Frontal cortex (tissue), 4 donors: ENCODE results near the gene OR10C1. TPM values are rescaled to one million over a fixed set of nuclear protein-coding genes. Genes with fewer than 3 reads are reported as not detected.

Source experiments
- DNase-seq, 2 donors: peaks; one replicate each; pipeline ENCODE4 v3.0.0; 2012; ENCODE audit warnings: low spot score in 2 of 2
- FAIRE-seq: peaks from 2 replicates; lab custom pipeline; 2012; peaks lifted over from hg19 to GRCh38; lab: Jason Lieb, UNC
- total RNA-seq: library from RNA; depleted of rRNA; stranded (reverse); fragments of >200 nt; gene quantifications from one replicate; pipeline ENCODE4 v1.2.3, GENCODE V29; 2014
- donor health status: control.
- donor health status: control.
- donor health status: control.

The OR10C1 gene
- total RNA-seq, 1 donor from 2014 or later, result not detected

GRCh38 chr6:29474996-29475395 is 35.9 kb downstream of the OR10C1 start:
- FAIRE-seq, result no peak
- no peak for DNase-seq

- DNase-seq (no peak), FAIRE-seq (no peak)
Measured at GRCh38 chr6:29477923-29478450, 38.9 kb downstream of the OR10C1 start.

- FAIRE-seq, result no peak
- no peak for DNase-seq
Measured at GRCh38 chr6:29478740-29479139, 39.6 kb downstream of the OR10C1 start.

GRCh38 chr6:29479560-29479959 is 40.5 kb downstream of the OR10C1 start:
- no peak for DNase-seq
- FAIRE-seq, result no peak

- FAIRE-seq (no peak), DNase-seq (no peak)
Measured at GRCh38 chr6:29483186-29483585, 44.1 kb downstream of the OR10C1 start.

GRCh38 chr6:29483735-29484134 is 44.6 kb downstream of the OR10C1 start:
- no peak for FAIRE-seq
- DNase-seq, result no peak

- FAIRE-seq (no peak), DNase-seq (no peak)
Measured at GRCh38 chr6:29486577-29486976, 47.5 kb downstream of the OR10C1 start.

- FAIRE-seq (no peak), DNase-seq (no peak)
Measured at GRCh38 chr6:29487131-29487530, 48.0 kb downstream of the OR10C1 start.

- no peak for FAIRE-seq
- DNase-seq, result no peak
Measured at GRCh38 chr6:29487660-29488059, 48.6 kb downstream of the OR10C1 start, which contains the start of gene MAS1L. TSS of gene MAS1L (minus strand) at chr6:29487956. CDS start at chr6:29487902, 54 bp downstream.

- DNase-seq, result no peak
- peak; percentile 98 for FAIRE-seq
Measured at GRCh38 chr6:29488874-29489273, 49.8 kb downstream of the OR10C1 start.

GRCh38 chr6:29489286-29489685 is 50.2 kb downstream of the OR10C1 start:
- no peak for FAIRE-seq
- no peak for DNase-seq

- DNase-seq (no peak), FAIRE-seq (no peak)
Measured at GRCh38 chr6:29490055-29490454, 50.9 kb downstream of the OR10C1 start.

GRCh38 chr6:29490552-29490951 is 51.4 kb downstream of the OR10C1 start:
- FAIRE-seq, result no peak
- DNase-seq, result no peak

Other genes starting within 250 kb of the OR10C1 start
- gene OR14J1, start 137.6 kb upstream of the OR10C1 start, total RNA-seq, result not detected
- gene OR5V1, start 70.4 kb upstream of the OR10C1 start, total RNA-seq, result not detected
- gene OR12D3, start 64.0 kb upstream of the OR10C1 start, total RNA-seq, result not detected
- not detected for gene OR12D2, start 43.7 kb upstream of the OR10C1 start, total RNA-seq
- not detected for gene OR12D1, start 24.4 kb upstream of the OR10C1 start, total RNA-seq
- not detected for gene OR11A1, start 17.8 kb downstream of the OR10C1 start, total RNA-seq
- gene OR2H1, start 17.8 kb downstream of the OR10C1 start, total RNA-seq, result under 0.01 TPM
- not detected for gene MAS1L, start 48.6 kb downstream of the OR10C1 start, total RNA-seq
- gene UBD, start 120.4 kb downstream of the OR10C1 start, total RNA-seq, result not detected
- not detected for gene OR2H2, start 145.8 kb downstream of the OR10C1 start, total RNA-seq
- 72.2 TPM for gene GABBR1, start 193.9 kb downstream of the OR10C1 start, total RNA-seq
- under 0.01 TPM for gene MOG, start 217.8 kb downstream of the OR10C1 start, total RNA-seq
- gene ZFP57, start 241.8 kb downstream of the OR10C1 start, total RNA-seq, result not detected